IPS-18a (cell line): Measurements from ENCODE around the gene SDF2L1.
A peak's percentile ranks its signal among the peaks of the same experiment; 100 is the strongest.
"Not testable (repeated sequence)": the region's sequence is repeated elsewhere in the genome, so short reads cannot be mapped to it uniquely, and the experiment has no call there.

Source experiments
- H3K27ac ChIP-seq: one replicate; pipeline ENCODE4 v1.5.1; 2013; ENCODE audit warnings: low read length
- H3K27me3 ChIP-seq: one replicate; pipeline ENCODE4 v1.6.1; 2013; ENCODE audit warnings: mild to moderate bottlenecking, low read length; ENCODE audit not compliant: control insufficient read depth, insufficient read depth
- H3K36me3 ChIP-seq: one replicate; pipeline ENCODE4 v1.6.1; 2013; ENCODE audit warnings: low read depth, low read length; ENCODE audit not compliant: control insufficient read depth
- H3K4me1 ChIP-seq: one replicate; pipeline ENCODE4 v1.6.1; 2013; ENCODE audit warnings: low read depth, low read length; ENCODE audit not compliant: control insufficient read depth
- H3K4me3 ChIP-seq: one replicate; pipeline ENCODE4 v1.5.1; 2013; ENCODE audit warnings: low read length
- H3K9ac ChIP-seq: one replicate; pipeline ENCODE4 v1.6.1; 2013; ENCODE audit warnings: mild to moderate bottlenecking, low read length, moderate library complexity
- H3K9me3 ChIP-seq: one replicate; pipeline ENCODE4 v1.6.1; 2013; ENCODE audit warnings: low read depth, low read length; ENCODE audit not compliant: control insufficient read depth

The SDF2L1 gene, protein sequence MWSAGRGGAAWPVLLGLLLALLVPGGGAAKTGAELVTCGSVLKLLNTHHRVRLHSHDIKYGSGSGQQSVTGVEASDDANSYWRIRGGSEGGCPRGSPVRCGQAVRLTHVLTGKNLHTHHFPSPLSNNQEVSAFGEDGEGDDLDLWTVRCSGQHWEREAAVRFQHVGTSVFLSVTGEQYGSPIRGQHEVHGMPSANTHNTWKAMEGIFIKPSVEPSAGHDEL

DNA sequence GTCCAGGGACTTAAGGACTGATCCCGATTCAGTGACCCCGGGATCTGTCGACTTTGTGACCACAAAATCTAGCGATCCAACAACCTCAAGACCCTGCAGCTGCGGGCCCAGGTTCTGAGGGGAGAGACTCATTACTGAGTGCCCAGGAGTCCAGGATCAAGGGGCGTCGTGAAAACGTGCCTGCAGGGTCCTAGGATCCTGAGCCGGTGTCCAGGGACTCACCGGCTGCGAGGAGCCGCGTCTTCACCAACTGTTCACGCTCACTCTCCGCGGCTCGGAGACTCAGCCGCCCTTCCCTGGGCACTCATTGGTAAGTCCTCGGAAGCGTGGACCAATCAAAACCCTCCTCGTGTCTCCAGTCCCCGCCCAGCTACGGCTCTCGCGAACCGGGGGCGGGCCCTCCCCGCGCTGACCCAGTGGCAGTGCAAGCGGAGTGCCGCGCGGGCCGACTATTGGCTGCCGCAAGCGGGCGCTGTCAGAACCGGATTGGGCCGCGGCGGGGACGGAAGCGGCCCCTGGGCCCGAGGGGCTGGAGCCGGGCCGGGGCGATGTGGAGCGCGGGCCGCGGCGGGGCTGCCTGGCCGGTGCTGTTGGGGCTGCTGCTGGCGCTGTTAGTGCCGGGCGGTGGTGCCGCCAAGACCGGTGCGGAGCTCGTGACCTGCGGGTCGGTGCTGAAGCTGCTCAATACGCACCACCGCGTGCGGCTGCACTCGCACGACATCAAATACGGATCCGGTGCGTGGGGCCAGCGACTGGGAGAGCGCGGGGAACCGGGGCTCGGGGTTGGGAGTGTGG lies at the start of gene SDF2L1:
SDF2L1 (plus strand) TSS at position 514 of the 795 bp plus-strand sequence; CDS start at position 549, 35 bp downstream.
- peak within 1 kb of the TSS; percentile 42 for H3K9ac ChIP-seq
- H3K36me3 ChIP-seq: no peaks in the 10 kb centered on the region
- no peak within 1 kb of the TSS for H3K27ac ChIP-seq
- no peaks in the 10 kb centered on the region for H3K9me3 ChIP-seq
- H3K4me3 ChIP-seq: peak within 1 kb of the TSS; percentile 66
- H3K4me1 ChIP-seq: peaks cover 6% of the 10 kb centered on the region
- H3K27me3 ChIP-seq: peaks cover 10% of the 10 kb centered on the region

DNA sequence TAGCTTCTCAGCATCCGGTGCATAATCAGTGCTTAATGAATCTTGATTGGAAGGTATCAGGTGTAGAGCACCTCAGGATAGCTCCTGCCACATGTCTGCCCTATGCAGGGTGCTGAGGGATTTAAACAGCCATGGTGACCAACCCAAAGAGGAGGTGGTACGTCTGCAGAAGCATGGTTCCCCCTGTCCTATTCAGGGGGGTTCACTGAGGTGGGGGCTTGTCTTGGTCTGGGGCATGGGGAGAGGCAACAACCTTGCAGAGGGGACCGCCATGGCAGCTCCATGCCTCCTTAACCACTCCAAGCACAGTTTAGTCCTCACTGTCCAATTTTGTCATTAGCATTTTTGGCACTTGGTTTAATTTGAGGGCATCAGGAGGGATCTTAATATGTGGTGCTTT lies 49.7 kb upstream of the SDF2L1 start:
- H3K27me3 ChIP-seq: no peaks in the 10 kb centered on the region
- H3K4me3 ChIP-seq: no peak overlapping the region
- no peak overlapping the region for H3K27ac ChIP-seq
- no peaks in the 10 kb centered on the region for H3K9me3 ChIP-seq
- H3K9ac ChIP-seq: no peak overlapping the region
- peaks cover 30% of the 10 kb centered on the region for H3K36me3 ChIP-seq
- no peaks in the 10 kb centered on the region for H3K4me1 ChIP-seq

GRCh38 chr22:21593406-21594232 lies 48.5 kb upstream of the SDF2L1 start:
- Histone ChIP-seq H3K4me1 (no peaks in the 10 kb centered on the region), H3K27ac (no peak overlapping the region), H3K9ac (no peak overlapping the region), H3K4me3 (no peak overlapping the region), H3K36me3 (peaks cover 30% of the 10 kb centered on the region), H3K27me3 (no peaks in the 10 kb centered on the region), H3K9me3 (no peaks in the 10 kb centered on the region)

GRCh38 chr22:21594865-21595452 lies 47.1 kb upstream of the SDF2L1 start:
- Histone ChIP-seq H3K4me3 (no peak overlapping the region), H3K4me1 (no peaks in the 10 kb centered on the region), H3K36me3 (peaks cover 30% of the 10 kb centered on the region), H3K27me3 (no peaks in the 10 kb centered on the region), H3K27ac (no peak overlapping the region), H3K9ac (no peak overlapping the region), H3K9me3 (no peaks in the 10 kb centered on the region)

GRCh38 chr22:21596356-21597135 lies 45.6 kb upstream of the SDF2L1 start:
- H3K36me3 ChIP-seq: peaks cover 30% of the 10 kb centered on the region
- H3K27me3 ChIP-seq, H3K4me1 ChIP-seq, H3K9ac ChIP-seq, H3K4me3 ChIP-seq, H3K9me3 ChIP-seq, H3K27ac ChIP-seq: not testable (repeated sequence)

DNA sequence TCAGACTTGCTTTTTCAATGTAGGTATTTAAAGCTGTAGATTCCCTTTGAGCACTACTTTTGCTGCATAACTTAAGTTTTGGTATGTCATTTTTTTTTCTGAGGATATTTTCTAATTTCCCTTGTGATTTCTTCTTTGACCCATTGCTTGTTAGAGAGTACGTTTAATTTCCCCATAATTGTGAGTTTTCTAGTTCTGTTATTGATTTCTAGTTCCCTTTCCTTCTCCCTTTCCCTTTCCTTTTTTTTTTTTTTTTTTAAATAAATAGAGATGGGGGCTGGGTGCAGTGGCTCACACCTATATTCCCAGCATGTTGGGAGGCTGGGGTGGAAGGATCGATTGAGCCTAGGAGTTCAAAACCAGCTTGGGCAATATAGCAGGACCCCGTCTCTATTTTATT lies 43.8 kb upstream of the SDF2L1 start:
- H3K9ac ChIP-seq: no peak overlapping the region

DNA sequence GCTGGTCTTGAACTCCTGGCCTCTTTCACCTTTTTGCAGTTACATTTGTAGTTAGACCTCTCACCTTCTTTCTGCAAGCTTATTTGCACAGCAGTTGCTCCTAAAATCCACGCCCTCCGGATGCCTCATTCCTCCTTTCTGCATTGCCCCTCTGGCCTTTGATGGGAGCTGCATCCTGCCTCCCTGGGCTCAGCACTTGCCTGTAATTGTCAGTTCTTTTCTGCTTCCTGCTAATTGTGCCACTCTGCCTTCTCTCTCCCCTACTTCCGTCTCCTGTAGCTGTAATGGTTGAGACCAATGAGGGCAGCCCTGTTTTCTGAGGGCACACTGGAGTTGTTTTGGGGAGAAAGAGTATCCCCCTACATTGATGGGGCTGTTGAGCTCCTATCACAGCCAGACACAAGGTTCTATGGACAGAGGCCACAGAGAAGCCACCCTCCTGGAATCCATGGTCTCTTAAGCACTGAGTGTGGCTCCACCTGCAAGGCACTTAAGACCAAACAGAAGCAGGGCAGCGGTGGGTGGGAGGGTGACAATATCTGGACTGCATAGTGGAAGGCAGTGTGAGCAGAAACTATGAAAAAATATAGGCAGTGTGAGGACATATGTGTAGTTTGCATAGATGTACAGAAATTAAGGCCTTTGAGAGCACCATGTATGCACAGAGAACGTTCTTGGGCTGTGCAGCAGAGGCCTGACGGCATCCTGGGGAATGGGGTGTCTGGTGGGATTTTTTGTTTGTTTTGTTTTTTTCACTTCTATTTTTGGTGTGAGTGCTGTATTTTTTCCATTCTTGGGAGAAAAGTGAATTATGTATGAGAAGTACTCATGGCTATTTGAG lies 42.8 kb upstream of the SDF2L1 start:
- H3K27ac ChIP-seq: no peak overlapping the region
- H3K27me3 ChIP-seq: no peaks in the 10 kb centered on the region
- no peaks in the 10 kb centered on the region for H3K9me3 ChIP-seq
- H3K36me3 ChIP-seq: peaks cover 13% of the 10 kb centered on the region
- H3K9ac ChIP-seq: no peak overlapping the region
- no peak overlapping the region for H3K4me3 ChIP-seq
- H3K4me1 ChIP-seq: no peaks in the 10 kb centered on the region

More for the DNA sequence above, 43.8 kb upstream of the SDF2L1 start:
- H3K27ac ChIP-seq: no peak overlapping the region
- H3K4me1 ChIP-seq: no peaks in the 10 kb centered on the region
- H3K9me3 ChIP-seq: no peaks in the 10 kb centered on the region
- peaks cover 22% of the 10 kb centered on the region for H3K36me3 ChIP-seq
- H3K27me3 ChIP-seq: no peaks in the 10 kb centered on the region
- no peak overlapping the region for H3K4me3 ChIP-seq

- Histone ChIP-seq H3K4me1 (no peaks in the 10 kb centered on the region), H3K9ac (no peak overlapping the region), H3K4me3 (no peak overlapping the region), H3K36me3 (no peaks in the 10 kb centered on the region), H3K27ac (no peak overlapping the region), H3K27me3 (no peaks in the 10 kb centered on the region), H3K9me3 (no peaks in the 10 kb centered on the region)
Observed at GRCh38 chr22:21602579-21602978, 39.5 kb upstream of the SDF2L1 start.

GRCh38 chr22:21603973-21604372 lies 38.1 kb upstream of the SDF2L1 start:
- no peaks in the 10 kb centered on the region for H3K36me3 ChIP-seq
- no peaks in the 10 kb centered on the region for H3K27me3 ChIP-seq
- H3K9ac ChIP-seq: no peak overlapping the region
- no peak overlapping the region for H3K27ac ChIP-seq
- H3K4me1 ChIP-seq: no peaks in the 10 kb centered on the region
- no peak overlapping the region for H3K4me3 ChIP-seq
- H3K9me3 ChIP-seq: no peaks in the 10 kb centered on the region

- Histone ChIP-seq H3K9me3 (no peaks in the 10 kb centered on the region), H3K36me3 (peaks cover 12% of the 10 kb centered on the region), H3K9ac (no peak overlapping the region), H3K4me1 (no peaks in the 10 kb centered on the region), H3K27me3 (no peaks in the 10 kb centered on the region), H3K4me3 (no peak overlapping the region), H3K27ac (no peak overlapping the region)
Observed at GRCh38 chr22:21605887-21606564, 36.1 kb upstream of the SDF2L1 start.
